Adrenal gland (tissue), 12 donors: Measurements from ENCODE around the gene ANKS1A. TPM values are rescaled to one million over a fixed set of nuclear protein-coding genes. Genes with fewer than 3 reads are reported as not detected.

Experiments
- DNase-seq, 7 donors: peaks; one replicate each; pipeline ENCODE4 v3.0.0-alpha.2; 2019 to 2020
- H3K27ac ChIP-seq, 5 donors: fragments of 200-600 bp; sonication (generic) in 4 of 5; 1 replicate in 3 of 5; 2 replicates in 2 of 5; pipeline versions ENCODE4 v1.5.1 to v1.8.0; 2016 to 2020; ENCODE audit warnings: mild to moderate bottlenecking in 1 of 5
- H3K27me3 ChIP-seq: fragments of 200-600 bp; 2 replicates; pipeline ENCODE4 v1.8.0; 2021
- H3K36me3 ChIP-seq, 2 donors: fragments of 200-600 bp; replicated peaks in 1 of 2; 1 replicate in 1 of 2; 2 replicates in 1 of 2; pipeline versions ENCODE4 v1.5.1 to v1.8.0; 2018 to 2022
- H3K4me1 ChIP-seq, 2 donors: fragments of 200-600 bp; replicated peaks in 1 of 2; 1 replicate in 1 of 2; 2 replicates in 1 of 2; pipeline versions ENCODE4 v1.5.1 to v1.8.0; 2018 to 2021
- H3K4me3 ChIP-seq, 4 donors: fragments of 200-600 bp; sonication (generic) in 3 of 4; one replicate each; pipeline ENCODE4 v1.5.1; 2016 to 2018
- H3K9me3 ChIP-seq, 3 donors: fragments of 200-600 bp; sonication (generic) in 1 of 3; replicated peaks in 1 of 3; 1 replicate in 2 of 3; 2 replicates in 1 of 3; pipeline versions ENCODE4 v1.5.1 to v1.8.0; 2016 to 2021
- POLR2A ChIP-seq, 2 donors: fragments of 450-650 bp; IDR thresholded peaks; one replicate each; pipeline ENCODE4 v1.6.1; 2017; ENCODE audit warnings: antibody characterized with exemption in 2 of 2, mild to moderate bottlenecking in 2 of 2, moderate library complexity in 1 of 2
- WGBS, 4 donors: extraction: QIAGEN DNeasy Blood & Tissue Kit in 2 of 4; methylation state at CpG; one replicate each; pipeline versions ENCODE4 v1.1.5 to v1.1.7; 2013 to 2017; 5-methylcytosine and 5-hydroxymethylcytosine counted together
- intact Hi-C, 2 donors: fragments of 100-400 bp; cut with DNase I; formaldehyde crosslinking; loops; one replicate each; pipeline versions ENCODE4 v1.14.1 to v1.15.0; 2022 to 2023
- polyA plus RNA-seq, 3 donors: library from polyadenylated mRNA; stranded (reverse); fragments of 200-250 nt in 2 of 3; fragments of 350-450 nt in 1 of 3; fragmentation: Illumina TruSeq in 1 of 3; extraction: RNeasy Lipid Tissue Mini Kit (QIAGEN cat#74804) in 1 of 3; gene quantifications; one replicate each; pipeline ENCODE4 v1.2.3, GENCODE V29; 2013 to 2014
- total RNA-seq, 9 donors: library from RNA; depleted of rRNA in 4 of 9; stranded (reverse); fragments of >200 nt in 4 of 9; fragments of 120-200 nt in 1 of 9; fragmentation: NEBNext Ultra II Directional in 1 of 9; extraction: Animal tissue kit (Norgen Biotek cat#: 25700) in 1 of 9; gene quantifications; one replicate each; pipeline versions ENCODE4 v1.1.0 to v1.2.4, GENCODE V29; 2013 to 2023
- TF ChIP-seq, protein P1 (sequence below), 6 experiments: fragments of 450-650 bp in 4 of 6; fragments of 200-600 bp in 2 of 6; sonication (generic) in 1 of 6; IDR thresholded peaks; 1 replicate in 5 of 6; 2 replicates in 1 of 6; pipeline versions ENCODE4 v1.5.1 to v1.8.0; 2016 to 2021; ENCODE audit warnings: antibody characterized with exemption in 6 of 6, mild to moderate bottlenecking in 2 of 6, moderate library complexity in 1 of 6
- donor health status: healthy with polysubstance abuse.
- donor health status: Bipolar disorder and iron deficiency.
- donor health status: DM: yes; HTN: yes; CAD: no.
- donor health status: DM: no; HTN: no; CAD: no.
- donor health status: DM: no; HTN: no; CAD: no.
- donor health status: DM: yes; HTN: yes; CAD: no.

The ANKS1A gene
- total and polyA plus RNA-seq, 12 donors, result 11.7 to 68.0 (median 42.4) TPM

DNA sequence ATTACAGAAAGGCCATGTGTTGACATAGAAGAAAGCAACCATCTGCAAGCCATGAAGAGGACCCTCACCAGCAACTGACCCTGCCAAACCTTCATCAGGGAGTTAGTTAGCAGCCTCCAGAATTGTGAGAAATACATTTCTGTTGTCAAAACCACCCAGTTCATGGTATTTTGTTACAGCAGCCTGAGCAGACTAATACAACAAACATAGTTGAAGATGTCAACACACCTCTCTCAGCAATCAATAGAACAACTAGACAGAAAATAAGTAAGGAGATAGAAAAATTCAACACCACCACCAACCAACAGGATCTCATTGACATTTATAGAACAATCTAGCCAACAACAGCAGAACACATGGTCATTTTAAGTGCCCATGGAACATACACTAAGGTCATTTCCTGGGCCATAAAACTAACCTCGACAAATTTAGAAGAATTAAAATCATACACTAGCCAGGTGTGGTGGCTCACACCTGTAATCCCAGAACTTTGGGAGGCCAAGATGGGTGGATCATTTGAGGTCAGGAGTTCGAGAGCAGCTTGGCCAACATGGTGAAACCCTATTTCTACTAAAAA, 219.3 kb downstream of the ANKS1A start:
- Histone ChIP-seq H3K27me3 (no peaks in the 10 kb centered on the region), H3K36me3 (no peaks in the 10 kb centered on the region), H3K4me1 (no peaks in the 10 kb centered on the region), H3K4me3 (no peak overlapping the region), H3K9me3 (no peaks in the 10 kb centered on the region), H3K27ac (no peak overlapping the region)
- DNase-seq, result no peak
- intact Hi-C loops, result no loop called here
- TF ChIP-seq, protein P1, sequence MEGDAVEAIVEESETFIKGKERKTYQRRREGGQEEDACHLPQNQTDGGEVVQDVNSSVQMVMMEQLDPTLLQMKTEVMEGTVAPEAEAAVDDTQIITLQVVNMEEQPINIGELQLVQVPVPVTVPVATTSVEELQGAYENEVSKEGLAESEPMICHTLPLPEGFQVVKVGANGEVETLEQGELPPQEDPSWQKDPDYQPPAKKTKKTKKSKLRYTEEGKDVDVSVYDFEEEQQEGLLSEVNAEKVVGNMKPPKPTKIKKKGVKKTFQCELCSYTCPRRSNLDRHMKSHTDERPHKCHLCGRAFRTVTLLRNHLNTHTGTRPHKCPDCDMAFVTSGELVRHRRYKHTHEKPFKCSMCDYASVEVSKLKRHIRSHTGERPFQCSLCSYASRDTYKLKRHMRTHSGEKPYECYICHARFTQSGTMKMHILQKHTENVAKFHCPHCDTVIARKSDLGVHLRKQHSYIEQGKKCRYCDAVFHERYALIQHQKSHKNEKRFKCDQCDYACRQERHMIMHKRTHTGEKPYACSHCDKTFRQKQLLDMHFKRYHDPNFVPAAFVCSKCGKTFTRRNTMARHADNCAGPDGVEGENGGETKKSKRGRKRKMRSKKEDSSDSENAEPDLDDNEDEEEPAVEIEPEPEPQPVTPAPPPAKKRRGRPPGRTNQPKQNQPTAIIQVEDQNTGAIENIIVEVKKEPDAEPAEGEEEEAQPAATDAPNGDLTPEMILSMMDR (IDR thresholded peaks at IDR 0.05), result no peak
- no peak for TF ChIP-seq POLR2A (IDR thresholded peaks at IDR 0.05)
- 83 to 88% (median 86%) methylated on average over 2 of the region's 2 CpGs for WGBS, 4 donors

DNA sequence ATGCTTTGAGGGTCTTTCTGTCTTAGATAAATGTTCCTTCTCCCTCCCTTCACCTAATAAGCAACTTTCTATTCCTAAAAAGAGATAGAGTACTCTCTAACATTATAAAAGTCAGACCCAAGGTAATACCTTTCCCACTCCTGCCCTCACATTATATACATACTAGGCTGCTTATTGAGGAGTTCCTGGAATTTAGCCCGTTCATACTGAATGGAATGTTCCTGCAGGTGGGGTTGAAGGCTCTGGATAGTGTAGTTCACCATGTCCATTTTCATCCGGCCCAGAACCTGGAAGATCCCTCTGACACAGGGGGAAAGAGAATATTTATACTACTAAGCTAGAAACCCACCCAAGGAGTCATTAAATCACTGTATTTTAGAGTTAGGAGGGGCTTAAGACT, 231.7 kb downstream of the ANKS1A start:
- Histone ChIP-seq H3K9me3 (no peaks in the 10 kb centered on the region), H3K36me3 (no peaks in the 10 kb centered on the region), H3K4me3 (no peak overlapping the region), H3K27me3 (no peaks in the 10 kb centered on the region), H3K4me1 (no peaks in the 10 kb centered on the region), H3K27ac (no peak overlapping the region)
- no peak for TF ChIP-seq POLR2A (IDR thresholded peaks at IDR 0.05)
- TF ChIP-seq, protein P1 (IDR thresholded peaks at IDR 0.05), result no peak
- DNase-seq, result no peak
- 75 to 85% (median 82%) methylated on average over 2 of the region's 2 CpGs for WGBS, 4 donors
- intact Hi-C loops, result no loop called here

DNA sequence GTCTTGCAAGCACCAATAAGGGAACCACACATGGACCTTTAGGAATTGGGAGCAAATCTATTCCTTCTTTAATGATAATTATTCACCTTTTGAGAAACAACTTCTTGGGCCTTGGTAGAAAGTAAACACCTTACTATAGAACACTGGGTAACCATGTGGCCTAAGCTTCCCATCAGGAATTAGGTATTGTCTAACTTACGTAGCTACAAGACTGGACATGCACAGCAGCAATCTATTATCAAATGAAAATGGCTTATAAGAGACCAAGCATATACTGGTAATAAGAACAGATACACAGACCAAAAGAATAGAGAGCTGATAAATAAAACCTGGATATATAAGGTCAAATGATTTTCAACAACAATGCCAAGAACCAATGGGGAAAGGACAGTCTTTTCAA, 235.3 kb downstream of the ANKS1A start:
- Histone ChIP-seq H3K27me3 (no peaks in the 10 kb centered on the region), H3K4me1 (no peaks in the 10 kb centered on the region), H3K36me3 (no peaks in the 10 kb centered on the region), H3K27ac (no peak overlapping the region), H3K4me3 (no peak overlapping the region), H3K9me3 (no peaks in the 10 kb centered on the region)
- intact Hi-C loops, result no loop called here
- whole genome bisulfite sequencing, 4 donors, result 89 to 100% (median 94%) methylated on average over 1 of the region's 1 CpG
- TF ChIP-seq POLR2A (IDR thresholded peaks at IDR 0.05), result no peak
- TF ChIP-seq, protein P1 (IDR thresholded peaks at IDR 0.05), result no peak
- DNase-seq, result no peak

DNA sequence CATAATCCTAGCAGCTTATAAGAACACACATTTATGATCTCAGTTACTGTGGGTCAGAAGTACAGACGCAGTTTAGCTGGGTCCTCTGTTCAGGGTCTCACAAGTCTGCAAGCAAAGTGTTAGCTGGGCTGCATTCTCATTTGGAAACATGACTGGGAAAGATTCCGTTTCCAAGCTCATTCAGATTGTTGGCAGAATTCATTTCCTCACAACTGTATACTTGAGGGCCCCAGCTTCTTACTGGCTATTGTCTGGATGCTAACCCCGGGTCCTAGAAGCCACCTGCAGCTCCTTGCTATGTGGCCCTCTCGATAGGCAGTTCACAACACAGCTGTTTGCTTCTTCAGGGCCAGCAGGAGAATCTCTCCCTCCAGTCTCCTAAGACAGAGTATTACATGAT, 239.0 kb downstream of the ANKS1A start:
- DNase-seq, result no peak
- 76 to 84% (median 81%) methylated on average over 4 of the region's 4 CpGs for WGBS, 4 donors
- Histone ChIP-seq H3K9me3 (no peaks in the 10 kb centered on the region), H3K27ac (no peak overlapping the region), H3K4me3 (no peak overlapping the region), H3K27me3 (no peaks in the 10 kb centered on the region), H3K36me3 (no peaks in the 10 kb centered on the region), H3K4me1 (no peaks in the 10 kb centered on the region)
- TF ChIP-seq, protein P1 (IDR thresholded peaks at IDR 0.05), result no peak
- no peak for TF ChIP-seq POLR2A (IDR thresholded peaks at IDR 0.05)
- intact Hi-C loops, result no loop called here
